Vagina (tissue), 2 donors: ENCODE results near the gene TNRC6C. TPM values are rescaled to one million over a fixed set of nuclear protein-coding genes. Genes with fewer than 3 reads are reported as not detected.
"Not testable (repeated sequence)": the region's sequence is repeated elsewhere in the genome, so short reads cannot be mapped to it uniquely, and the experiment has no call there.

Source experiments
- DNase-seq, 2 donors: peaks; one replicate each; pipeline ENCODE4 v3.0.0-alpha.2; 2017; ENCODE audit errors: extremely low spot score in 2 of 2
- H3K27ac ChIP-seq: fragments of 200-600 bp; sonication (generic); one replicate; pipeline ENCODE4 v1.5.1; 2019
- H3K27me3 ChIP-seq: fragments of 200-600 bp; sonication (generic); one replicate; pipeline ENCODE4 v1.5.1; 2019
- H3K36me3 ChIP-seq, 2 donors: fragments of 200-600 bp; sonication (generic); one replicate each; pipeline ENCODE4 v1.5.1; 2017 to 2019
- H3K4me1 ChIP-seq: fragments of 200-600 bp; sonication (generic); one replicate; pipeline ENCODE4 v1.5.1; 2019
- H3K4me3 ChIP-seq, 2 donors: fragments of 200-600 bp; sonication (generic); 1 replicate in 1 of 2; 2 replicates in 1 of 2; pipeline ENCODE4 v1.5.1; 2016 to 2019
- H3K9me3 ChIP-seq: fragments of 200-600 bp; sonication (generic); one replicate; pipeline ENCODE4 v1.5.1; 2019
- POLR2A ChIP-seq, 2 donors: fragments of 450-650 bp; IDR thresholded peaks; one replicate each; pipeline ENCODE4 v1.6.1; 2017; ENCODE audit warnings: antibody characterized with exemption in 2 of 2, mild to moderate bottlenecking in 2 of 2, moderate library complexity in 2 of 2
- POLR2AphosphoS5 ChIP-seq, 2 donors: sonication (generic); formaldehyde crosslinking; IDR thresholded peaks; one replicate each; pipeline ENCODE4 v1.9.0; 2017; ENCODE audit warnings: antibody characterized with exemption in 2 of 2, mild to moderate bottlenecking in 2 of 2, low read depth in 1 of 2; ENCODE audit not compliant: insufficient read depth in 1 of 2
- intact Hi-C: fragments of 100-400 bp; cut with DNase I; formaldehyde crosslinking; loops from one replicate; pipeline ENCODE4 v1.15.1; 2023
- total RNA-seq: library from RNA; depleted of rRNA; stranded (reverse); fragments of >200 nt; gene quantifications from one replicate; pipeline ENCODE4 v1.2.3, GENCODE V29; 2016
- TF ChIP-seq, protein P1 (sequence below), 3 experiments: fragments of 450-650 bp in 2 of 3; fragments of 200-600 bp in 1 of 3; sonication (generic) in 1 of 3; IDR thresholded peaks; one replicate each; pipeline ENCODE4 v1.5.1; 2017 to 2019; ENCODE audit warnings: antibody characterized with exemption in 3 of 3, mild to moderate bottlenecking in 2 of 3, moderate library complexity in 2 of 3

TNRC6C gene
- total RNA-seq, 1 donor from 2014 or later, result 14.7 TPM

DNA sequence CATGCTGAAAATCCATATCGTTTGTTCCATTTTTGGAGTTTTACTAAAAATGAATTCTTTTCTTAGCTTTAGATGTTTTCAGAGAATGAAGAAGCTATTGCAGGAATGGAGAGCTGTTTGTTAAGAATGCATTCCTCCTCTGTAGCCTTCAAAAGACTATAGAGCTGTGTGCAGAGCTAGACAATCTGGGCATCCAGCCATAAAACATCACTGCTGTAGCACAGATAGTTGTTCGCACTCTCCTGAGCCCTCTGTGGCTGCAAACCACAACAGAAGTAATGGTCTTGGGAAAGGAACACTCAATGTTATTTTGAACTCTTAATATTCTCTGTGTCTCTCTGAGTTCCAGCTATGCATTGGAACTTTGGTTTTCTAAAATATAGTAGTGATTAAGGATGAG is 4.9 kb downstream of the TNRC6C start:
- no peaks in the 10 kb centered on the region for H3K36me3 ChIP-seq
- no peak overlapping the region for H3K4me3 ChIP-seq
- no peak overlapping the region for H3K27ac ChIP-seq
- TF ChIP-seq POLR2A (IDR thresholded peaks at IDR 0.05), result no peak
- no peak for TF ChIP-seq POLR2AphosphoS5 (IDR thresholded peaks at IDR 0.05; ENCODE audit: insufficient read depth in 1 of 2, low read depth in 1 of 2)
- TF ChIP-seq, protein P1, sequence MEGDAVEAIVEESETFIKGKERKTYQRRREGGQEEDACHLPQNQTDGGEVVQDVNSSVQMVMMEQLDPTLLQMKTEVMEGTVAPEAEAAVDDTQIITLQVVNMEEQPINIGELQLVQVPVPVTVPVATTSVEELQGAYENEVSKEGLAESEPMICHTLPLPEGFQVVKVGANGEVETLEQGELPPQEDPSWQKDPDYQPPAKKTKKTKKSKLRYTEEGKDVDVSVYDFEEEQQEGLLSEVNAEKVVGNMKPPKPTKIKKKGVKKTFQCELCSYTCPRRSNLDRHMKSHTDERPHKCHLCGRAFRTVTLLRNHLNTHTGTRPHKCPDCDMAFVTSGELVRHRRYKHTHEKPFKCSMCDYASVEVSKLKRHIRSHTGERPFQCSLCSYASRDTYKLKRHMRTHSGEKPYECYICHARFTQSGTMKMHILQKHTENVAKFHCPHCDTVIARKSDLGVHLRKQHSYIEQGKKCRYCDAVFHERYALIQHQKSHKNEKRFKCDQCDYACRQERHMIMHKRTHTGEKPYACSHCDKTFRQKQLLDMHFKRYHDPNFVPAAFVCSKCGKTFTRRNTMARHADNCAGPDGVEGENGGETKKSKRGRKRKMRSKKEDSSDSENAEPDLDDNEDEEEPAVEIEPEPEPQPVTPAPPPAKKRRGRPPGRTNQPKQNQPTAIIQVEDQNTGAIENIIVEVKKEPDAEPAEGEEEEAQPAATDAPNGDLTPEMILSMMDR (IDR thresholded peaks at IDR 0.05), result no peak
- H3K9me3 ChIP-seq, result no peaks in the 10 kb centered on the region
- DNase-seq, result no peak
- no peaks in the 10 kb centered on the region for H3K27me3 ChIP-seq
- peaks cover 57% of the 10 kb centered on the region for H3K4me1 ChIP-seq
- intact Hi-C loops, result no loop called here

DNA sequence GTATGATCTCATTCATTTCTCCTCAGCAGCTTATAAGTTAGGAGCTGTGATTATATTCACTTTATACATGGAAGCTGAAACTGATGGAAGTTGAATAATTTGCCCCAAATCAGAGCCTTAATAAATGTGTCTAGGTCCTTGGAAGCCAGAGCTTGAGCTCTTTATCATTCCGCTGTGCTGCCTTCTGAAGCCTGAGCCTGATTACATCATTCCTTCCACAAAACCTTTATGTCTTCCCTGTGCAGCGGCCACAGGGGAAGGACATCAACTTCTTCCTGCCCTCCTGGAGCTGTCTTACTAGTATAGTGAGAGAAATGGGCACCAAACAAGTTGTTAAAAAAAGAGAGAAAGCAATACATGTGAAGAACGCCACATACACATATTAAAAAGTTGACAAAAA is 6.8 kb downstream of the TNRC6C start:
- Histone ChIP-seq H3K4me1 (peaks cover 46% of the 10 kb centered on the region), H3K9me3 (no peaks in the 10 kb centered on the region), H3K27ac (no peak overlapping the region), H3K36me3 (no peaks in the 10 kb centered on the region), H3K4me3 (no peak overlapping the region), H3K27me3 (no peaks in the 10 kb centered on the region)
- intact Hi-C loops, result no loop called here
- no peak for TF ChIP-seq POLR2AphosphoS5 (IDR thresholded peaks at IDR 0.05; ENCODE audit: insufficient read depth in 1 of 2, low read depth in 1 of 2)
- TF ChIP-seq, protein P1 (IDR thresholded peaks at IDR 0.05), result no peak
- TF ChIP-seq POLR2A (IDR thresholded peaks at IDR 0.05), result no peak
- DNase-seq, result no peak

DNA sequence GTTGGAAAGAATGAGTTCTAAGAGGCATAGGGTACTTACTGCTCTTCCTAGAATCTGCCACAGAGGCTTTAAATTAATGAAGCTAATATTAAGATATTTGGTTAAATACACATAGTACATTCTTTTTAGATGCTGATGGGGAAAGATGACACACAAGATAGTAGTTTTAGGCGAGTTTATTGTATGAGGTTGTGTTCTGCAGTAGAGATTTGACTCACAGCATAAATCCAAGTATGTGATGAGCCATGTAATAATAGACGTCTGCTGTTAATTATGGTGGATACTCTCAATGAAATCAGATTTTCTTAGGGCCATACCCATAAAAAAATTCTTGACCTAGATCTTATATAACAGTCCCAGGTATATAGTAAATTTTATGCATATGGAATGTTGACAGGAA is 8.0 kb downstream of the TNRC6C start:
- Histone ChIP-seq H3K9me3 (no peaks in the 10 kb centered on the region), H3K27ac (no peak overlapping the region), H3K27me3 (no peaks in the 10 kb centered on the region), H3K4me3 (no peak overlapping the region), H3K4me1 (peaks cover 35% of the 10 kb centered on the region), H3K36me3 (no peaks in the 10 kb centered on the region)
- no peak for TF ChIP-seq POLR2AphosphoS5 (IDR thresholded peaks at IDR 0.05; ENCODE audit: insufficient read depth in 1 of 2, low read depth in 1 of 2)
- intact Hi-C loops, result no loop called here
- no peak for DNase-seq

DNA sequence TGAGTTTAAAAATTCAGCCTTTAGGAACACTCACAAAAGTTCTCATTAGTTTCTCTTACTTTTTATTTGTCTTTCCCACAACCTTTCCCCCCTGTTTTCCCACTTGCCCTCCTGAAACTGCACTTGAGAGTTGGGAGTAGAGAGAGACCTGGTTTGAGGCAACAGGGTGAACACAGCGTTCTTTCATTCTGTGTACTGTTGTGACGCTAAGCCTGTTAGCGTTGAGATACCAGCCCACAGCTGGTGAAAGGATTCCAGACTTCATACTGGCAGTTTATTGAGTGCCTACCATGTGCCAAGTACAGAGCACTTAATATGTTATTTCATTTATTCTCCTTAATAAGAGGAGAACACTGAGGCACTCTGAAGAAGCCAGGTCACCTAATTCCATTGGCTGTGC is 10.3 kb downstream of the TNRC6C start:
- intact Hi-C loops, result no loop called here
- no peak for DNase-seq
- H3K9me3 ChIP-seq, result no peaks in the 10 kb centered on the region
- no peak overlapping the region for H3K27ac ChIP-seq
- no peak overlapping the region for H3K4me3 ChIP-seq
- H3K27me3 ChIP-seq, result no peaks in the 10 kb centered on the region
- H3K4me1 ChIP-seq, result peaks cover 16% of the 10 kb centered on the region
- TF ChIP-seq, protein P1 (IDR thresholded peaks at IDR 0.05), result no peak
- TF ChIP-seq POLR2AphosphoS5 (IDR thresholded peaks at IDR 0.05; ENCODE audit: insufficient read depth in 1 of 2, low read depth in 1 of 2) (no peak), POLR2A (IDR thresholded peaks at IDR 0.05) (no peak)
- no peaks in the 10 kb centered on the region for H3K36me3 ChIP-seq

DNA sequence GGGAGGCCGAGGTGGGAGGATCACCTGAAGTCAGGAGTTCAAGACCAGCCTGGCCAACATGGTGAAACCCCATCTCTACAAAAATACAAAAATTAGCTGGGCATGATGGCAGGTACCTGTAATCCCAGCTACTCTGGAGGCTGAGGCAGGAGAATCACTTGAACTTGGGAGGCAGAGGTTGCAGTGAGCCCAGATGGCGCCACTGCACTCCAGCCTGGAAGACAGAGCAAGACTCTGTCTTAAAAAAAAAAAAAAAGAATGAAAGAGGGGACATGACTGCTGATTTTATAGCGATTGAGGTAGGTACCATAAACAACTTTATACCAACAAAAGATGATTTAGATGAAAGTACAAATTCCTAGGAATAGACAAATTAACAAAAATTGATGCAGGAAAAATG is 13.8 kb downstream of the TNRC6C start:
- H3K4me1 ChIP-seq, H3K27ac ChIP-seq, H3K9me3 ChIP-seq, intact Hi-C loops, H3K27me3 ChIP-seq, DNase-seq, H3K4me3 ChIP-seq, H3K36me3 ChIP-seq: not testable (repeated sequence)

DNA sequence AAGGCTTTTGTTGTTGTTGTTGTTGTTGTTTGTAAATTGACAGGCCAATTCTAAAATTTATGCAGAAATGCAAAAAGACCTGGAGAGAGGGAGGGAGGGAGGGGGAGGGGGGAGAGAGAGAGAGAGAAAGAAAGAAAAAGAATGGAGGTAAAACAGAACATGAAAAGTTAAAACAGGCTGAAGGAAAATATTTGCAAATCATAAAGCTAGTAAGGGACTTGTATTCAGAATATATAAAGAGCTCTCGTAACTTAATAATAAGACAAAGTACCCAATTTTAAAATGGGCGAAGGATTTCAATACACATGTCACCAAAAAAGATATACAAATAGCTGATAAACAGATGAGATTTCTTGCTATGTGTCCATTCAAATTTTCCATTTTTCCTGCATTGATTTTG is 15.4 kb downstream of the TNRC6C start:
- Histone ChIP-seq H3K9me3 (no peaks in the 10 kb centered on the region), H3K27me3 (no peaks in the 10 kb centered on the region), H3K4me3 (no peak overlapping the region), H3K4me1 (no peaks in the 10 kb centered on the region), H3K36me3 (no peaks in the 10 kb centered on the region), H3K27ac (no peak overlapping the region)
- no peak for TF ChIP-seq POLR2AphosphoS5 (IDR thresholded peaks at IDR 0.05; ENCODE audit: insufficient read depth in 1 of 2, low read depth in 1 of 2)
- no peak for TF ChIP-seq POLR2A (IDR thresholded peaks at IDR 0.05)
- TF ChIP-seq, protein P1 (IDR thresholded peaks at IDR 0.05), result no peak
- intact Hi-C loops, result no loop called here
- DNase-seq, result no peak
